Measurements from ENCODE around the gene CTIF.

DNA sequence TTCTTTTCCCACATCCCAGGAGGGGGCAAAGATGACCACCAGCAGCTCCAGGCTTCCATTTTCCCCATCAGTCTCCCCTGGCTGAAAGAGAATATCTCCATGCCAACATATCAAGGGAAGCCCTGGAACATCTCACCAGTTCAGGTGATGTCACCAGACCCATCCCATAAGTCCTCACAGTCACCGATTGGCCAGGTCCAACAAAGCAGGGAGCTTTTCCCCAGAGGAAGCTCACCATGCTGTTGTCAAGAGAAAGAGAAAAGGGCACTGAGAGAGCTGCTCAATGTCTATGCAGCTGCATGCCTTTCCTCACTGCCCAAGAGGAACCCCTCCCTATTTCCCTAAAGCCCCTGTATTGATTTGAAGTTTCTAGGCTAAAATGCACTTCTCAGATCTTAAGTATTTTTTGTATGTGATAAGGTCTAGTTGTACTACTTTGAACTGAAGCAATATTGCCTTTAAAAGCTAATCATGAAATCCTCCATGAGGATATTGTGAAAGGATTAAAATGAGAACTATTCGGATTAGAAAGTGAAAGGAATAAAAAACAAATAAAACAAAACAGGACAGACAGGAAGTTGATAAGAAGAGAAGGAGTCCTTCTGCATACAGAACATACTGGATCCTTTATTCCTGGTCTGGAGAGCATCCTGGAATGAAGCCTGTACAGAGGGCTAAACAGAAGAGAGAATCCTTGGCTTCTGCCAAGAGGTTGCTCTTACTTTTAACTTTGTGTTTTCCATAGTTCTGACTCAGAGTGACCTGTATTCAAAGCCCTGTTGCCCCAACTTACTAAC lies 45.2 kb upstream of the CTIF start:
- TF ChIP-seq TAF1 (conservative IDR thresholded peaks at IDR 0.05) (no peak), RAD21 (IDR thresholded peaks at IDR 0.05) (peak in 1 of 2 donors; percentile 9), YY1 (IDR thresholded peaks at IDR 0.05) (no peak), GABPA (IDR thresholded peaks at IDR 0.05 in 1 of 2, conservative IDR thresholded peaks at IDR 0.05 in 1 of 2) (no peak), CTCF (IDR thresholded peaks at IDR 0.05; ENCODE audit: low read depth, low read length, missing input control) (no peak), SP1 (IDR thresholded peaks at IDR 0.05) (peak; percentile 24), ATF3 (IDR thresholded peaks at IDR 0.05) (no peak), FOXA1 (IDR thresholded peaks at IDR 0.05) (no peak)
- TF ChIP-seq, protein P1, sequence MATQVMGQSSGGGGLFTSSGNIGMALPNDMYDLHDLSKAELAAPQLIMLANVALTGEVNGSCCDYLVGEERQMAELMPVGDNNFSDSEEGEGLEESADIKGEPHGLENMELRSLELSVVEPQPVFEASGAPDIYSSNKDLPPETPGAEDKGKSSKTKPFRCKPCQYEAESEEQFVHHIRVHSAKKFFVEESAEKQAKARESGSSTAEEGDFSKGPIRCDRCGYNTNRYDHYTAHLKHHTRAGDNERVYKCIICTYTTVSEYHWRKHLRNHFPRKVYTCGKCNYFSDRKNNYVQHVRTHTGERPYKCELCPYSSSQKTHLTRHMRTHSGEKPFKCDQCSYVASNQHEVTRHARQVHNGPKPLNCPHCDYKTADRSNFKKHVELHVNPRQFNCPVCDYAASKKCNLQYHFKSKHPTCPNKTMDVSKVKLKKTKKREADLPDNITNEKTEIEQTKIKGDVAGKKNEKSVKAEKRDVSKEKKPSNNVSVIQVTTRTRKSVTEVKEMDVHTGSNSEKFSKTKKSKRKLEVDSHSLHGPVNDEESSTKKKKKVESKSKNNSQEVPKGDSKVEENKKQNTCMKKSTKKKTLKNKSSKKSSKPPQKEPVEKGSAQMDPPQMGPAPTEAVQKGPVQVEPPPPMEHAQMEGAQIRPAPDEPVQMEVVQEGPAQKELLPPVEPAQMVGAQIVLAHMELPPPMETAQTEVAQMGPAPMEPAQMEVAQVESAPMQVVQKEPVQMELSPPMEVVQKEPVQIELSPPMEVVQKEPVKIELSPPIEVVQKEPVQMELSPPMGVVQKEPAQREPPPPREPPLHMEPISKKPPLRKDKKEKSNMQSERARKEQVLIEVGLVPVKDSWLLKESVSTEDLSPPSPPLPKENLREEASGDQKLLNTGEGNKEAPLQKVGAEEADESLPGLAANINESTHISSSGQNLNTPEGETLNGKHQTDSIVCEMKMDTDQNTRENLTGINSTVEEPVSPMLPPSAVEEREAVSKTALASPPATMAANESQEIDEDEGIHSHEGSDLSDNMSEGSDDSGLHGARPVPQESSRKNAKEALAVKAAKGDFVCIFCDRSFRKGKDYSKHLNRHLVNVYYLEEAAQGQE (IDR thresholded peaks at IDR 0.05) = no peak
- TF ChIP-seq, protein P2, sequence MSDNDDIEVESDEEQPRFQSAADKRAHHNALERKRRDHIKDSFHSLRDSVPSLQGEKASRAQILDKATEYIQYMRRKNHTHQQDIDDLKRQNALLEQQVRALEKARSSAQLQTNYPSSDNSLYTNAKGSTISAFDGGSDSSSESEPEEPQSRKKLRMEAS (IDR thresholded peaks at IDR 0.05) = no peak

All from liver (tissue), 3 donors.